HG02870 (cell line): ENCODE results near the gene TMEM207.

Experiments used
- ATAC-seq: cut with Tn5 transposase; IDR thresholded peaks from one replicate; pipeline ENCODE4 v1.9.1; 2021; ENCODE audit warnings: mild to moderate bottlenecking, moderate library complexity; ENCODE audit not compliant: unreplicated experiment

TMEM207 gene

DNA sequence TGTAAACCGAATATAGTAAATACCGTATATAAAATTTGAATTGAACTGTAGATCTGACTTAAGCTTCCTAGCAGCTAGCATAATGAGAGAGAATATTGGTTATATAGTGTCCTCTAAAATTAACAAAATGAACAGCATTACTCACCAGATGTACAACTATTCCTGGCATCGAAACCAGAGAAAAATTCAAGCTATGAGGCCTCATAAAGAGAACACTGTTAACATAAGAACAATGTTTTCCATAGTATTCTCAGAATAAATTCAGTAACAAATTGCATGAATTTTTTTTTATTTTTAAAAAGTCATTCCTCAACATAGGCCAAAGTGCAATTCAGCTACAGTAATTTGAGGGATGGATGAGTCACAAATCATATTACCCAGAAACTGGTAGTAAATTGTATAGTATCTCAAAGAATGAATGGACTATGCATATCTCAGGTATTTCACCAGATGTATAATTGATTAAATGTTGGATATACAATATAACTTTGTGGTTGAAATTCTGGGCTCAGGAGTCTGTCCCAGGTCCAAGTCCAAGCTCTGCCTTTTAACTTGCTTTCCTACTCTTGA lies 5.0 kb downstream of the TMEM207 start:
- ATAC-seq = no peak

DNA sequence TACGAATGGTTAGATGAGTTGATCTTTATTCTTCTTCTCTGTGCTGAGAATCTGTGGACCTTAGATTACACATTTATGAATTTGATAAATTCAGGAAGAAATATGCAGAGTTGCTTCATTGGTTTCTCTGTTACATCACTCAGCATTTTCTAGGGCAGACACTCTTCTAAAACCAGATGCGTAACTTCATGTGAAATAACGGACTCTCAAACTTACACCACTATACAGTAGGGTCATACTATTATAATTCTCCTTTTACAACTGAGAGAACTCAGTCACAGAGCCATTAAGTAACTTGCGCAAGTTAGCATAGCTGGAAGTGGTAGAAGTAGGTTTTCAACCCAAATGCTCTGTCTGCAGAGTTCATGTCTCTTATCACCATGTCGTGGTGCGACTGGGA lies 5.7 kb downstream of the TMEM207 start:
- ATAC-seq = no peak

- ATAC-seq = no peak
Measured at GRCh38 chr3:190443257-190443656, 6.4 kb downstream of the TMEM207 start.

GRCh38 chr3:190442240-190442639 lies 7.5 kb downstream of the TMEM207 start:
- no peak for ATAC-seq

DNA sequence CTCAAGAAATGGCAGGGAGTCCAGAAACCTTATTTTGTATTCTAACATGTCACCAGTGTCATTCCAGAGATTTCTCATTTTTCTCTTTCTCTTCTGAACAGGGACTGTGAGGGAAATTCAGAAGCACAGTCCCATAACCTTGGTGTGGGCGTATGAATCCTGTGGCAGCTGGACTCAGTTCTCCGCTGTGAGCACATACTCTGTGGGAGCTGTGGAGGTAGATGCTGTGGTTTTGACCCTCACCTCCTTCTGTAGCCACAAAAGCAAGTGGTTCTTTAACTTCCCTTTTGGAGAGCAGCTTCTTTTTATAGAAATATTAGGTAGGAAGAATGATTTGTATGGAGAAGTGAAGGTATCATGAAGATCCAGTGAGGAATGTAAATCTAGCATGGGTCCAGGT lies 13.4 kb downstream of the TMEM207 start:
- ATAC-seq = no peak

DNA sequence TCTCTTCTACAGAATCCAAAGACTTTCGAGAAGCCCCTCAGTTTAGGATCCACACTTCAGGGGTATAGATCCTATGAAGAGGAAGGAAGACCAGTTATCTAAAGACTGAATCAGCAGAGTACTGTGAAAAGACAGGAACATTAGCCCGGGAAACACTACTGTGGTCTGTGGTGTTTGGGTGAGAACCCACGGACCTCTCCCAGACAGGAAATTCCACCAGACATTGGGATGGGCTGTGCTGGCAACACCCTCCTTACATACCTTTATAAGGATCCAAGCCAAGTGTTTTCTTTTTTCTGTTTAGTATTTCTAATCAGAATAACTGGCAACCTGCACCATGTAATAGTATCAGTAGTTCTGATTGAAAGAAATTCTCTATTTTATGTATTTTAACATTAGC lies 14.1 kb downstream of the TMEM207 start:
- no peak for ATAC-seq

DNA sequence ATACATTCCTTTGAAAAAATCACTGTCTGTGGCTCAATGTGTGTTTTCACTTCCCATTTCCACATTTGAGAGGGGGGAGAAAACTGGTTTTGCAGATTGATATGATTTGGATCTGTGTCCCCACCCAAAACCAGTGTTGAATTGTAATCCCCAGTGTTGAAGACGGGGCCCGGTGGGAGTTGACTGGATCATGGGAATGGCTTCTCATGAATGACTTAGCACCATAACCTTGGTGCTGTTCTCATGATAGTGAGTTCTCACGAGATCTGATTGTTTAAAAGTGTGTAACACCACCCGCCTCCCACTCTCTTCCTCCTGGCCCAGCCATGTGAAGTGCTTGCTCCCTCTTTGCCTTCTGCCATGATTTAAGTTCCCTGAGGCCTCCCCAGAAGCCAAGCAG lies 16.1 kb downstream of the TMEM207 start:
- ATAC-seq = no peak

- ATAC-seq = no peak
Measured at GRCh38 chr3:190432216-190432615, 17.5 kb downstream of the TMEM207 start.

DNA sequence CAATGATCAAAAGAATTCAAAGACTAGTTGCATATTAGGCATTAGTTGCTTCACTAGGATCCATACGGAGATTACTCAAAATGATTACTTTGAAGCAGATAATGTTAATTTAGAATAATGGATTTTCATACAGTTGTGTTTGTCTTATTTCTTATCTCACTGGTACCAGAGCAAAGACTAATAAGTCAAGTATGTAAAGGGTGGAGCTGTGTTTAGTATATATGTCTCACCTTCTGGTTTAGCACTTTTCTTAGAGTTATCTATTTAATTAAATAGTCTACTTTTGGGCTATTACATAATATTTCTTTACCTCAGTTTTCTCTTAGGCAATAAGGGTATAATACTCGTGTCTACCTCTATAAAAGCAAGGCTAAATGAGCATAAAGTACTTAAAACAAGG lies 18.8 kb downstream of the TMEM207 start:
- ATAC-seq = no peak

DNA sequence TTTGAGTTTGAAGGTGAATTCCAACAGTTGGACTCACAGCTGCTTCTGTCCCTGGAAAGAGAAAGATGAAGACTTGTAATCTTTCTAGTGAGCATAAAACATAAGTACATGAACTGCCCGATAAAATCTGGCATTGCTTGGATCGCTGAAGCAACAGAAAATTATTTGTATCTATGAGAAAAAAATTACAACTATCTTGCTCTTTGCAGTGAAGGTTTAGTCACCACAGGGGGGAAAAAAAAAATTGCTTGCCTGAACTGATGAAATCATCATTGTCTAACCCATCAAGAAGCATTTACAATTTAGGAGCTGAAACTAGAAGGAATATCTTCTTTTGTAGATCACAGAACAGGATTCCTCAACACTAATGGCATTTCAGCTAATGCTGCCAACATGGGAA lies 20.0 kb downstream of the TMEM207 start:
- ATAC-seq = no peak

GRCh38 chr3:190426806-190427507 lies 22.7 kb downstream of the TMEM207 start:
- ATAC-seq = no peak

DNA sequence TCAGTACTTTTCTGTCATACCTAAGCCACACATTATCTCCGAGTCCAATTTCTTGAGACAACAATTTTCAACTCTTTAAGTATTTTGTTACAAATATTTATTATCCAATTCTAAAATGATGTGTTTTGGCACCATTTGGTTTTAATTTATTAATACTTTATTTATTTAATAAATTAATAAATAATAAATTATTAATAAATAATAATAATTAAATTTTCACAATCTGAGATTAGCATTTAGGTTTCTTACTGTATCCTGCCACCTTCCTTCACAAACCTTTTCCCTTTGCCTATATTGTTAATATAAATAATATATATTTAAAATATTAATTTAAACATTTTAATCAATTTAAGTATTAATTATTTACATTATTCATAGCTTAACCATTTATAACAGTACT lies 23.9 kb downstream of the TMEM207 start:
- no peak for ATAC-seq

- ATAC-seq = peak; percentile 64
Measured at GRCh38 chr3:190424478-190425439, 24.9 kb downstream of the TMEM207 start.

DNA sequence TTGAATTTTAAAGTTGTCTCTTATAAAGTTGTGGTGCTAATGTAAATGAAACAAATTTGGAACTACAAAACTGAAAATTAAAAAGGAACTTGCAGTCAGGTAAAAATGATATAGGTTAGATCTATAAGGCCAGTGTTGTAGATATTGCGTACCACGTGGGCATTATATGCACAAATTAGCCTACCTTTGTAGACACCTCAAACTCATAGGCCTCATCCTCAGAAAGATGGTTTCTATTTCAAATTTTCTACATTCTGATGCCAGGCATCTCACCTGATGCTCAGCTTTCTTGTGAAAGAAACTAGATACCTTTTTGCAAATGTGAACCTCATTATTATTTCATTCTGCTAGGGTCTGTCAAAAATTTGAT lies 25.6 kb downstream of the TMEM207 start:
- no peak for ATAC-seq

- no peak for ATAC-seq
Measured at GRCh38 chr3:190414297-190414696, 35.4 kb downstream of the TMEM207 start.

DNA sequence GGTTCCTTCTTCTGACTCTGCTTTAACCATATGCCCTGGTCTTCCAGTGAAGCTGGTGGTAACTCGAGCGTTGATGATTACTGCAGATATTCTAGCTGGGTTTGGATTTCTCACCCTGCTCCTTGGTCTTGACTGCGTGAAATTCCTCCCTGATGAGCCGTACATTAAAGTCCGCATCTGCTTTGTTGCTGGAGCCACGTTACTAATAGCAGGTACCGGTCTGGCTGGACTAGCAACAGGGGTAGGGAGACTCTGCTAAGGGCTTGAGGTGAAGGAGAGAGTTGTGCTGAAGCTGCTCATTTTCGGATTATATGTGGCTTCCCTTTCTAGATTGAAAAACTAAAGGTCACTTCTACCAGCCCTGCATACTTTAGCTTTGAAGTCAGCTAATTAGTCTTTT lies 45.0 kb downstream of the TMEM207 start:
- ATAC-seq = no peak

GRCh38 chr3:190401963-190402362 lies 47.7 kb downstream of the TMEM207 start:
- ATAC-seq = no peak

- ATAC-seq = no peak
Measured at GRCh38 chr3:190399677-190400076, 50.0 kb downstream of the TMEM207 start.

- no peak for ATAC-seq
Measured at GRCh38 chr3:190397889-190398288, 51.8 kb downstream of the TMEM207 start.

DNA sequence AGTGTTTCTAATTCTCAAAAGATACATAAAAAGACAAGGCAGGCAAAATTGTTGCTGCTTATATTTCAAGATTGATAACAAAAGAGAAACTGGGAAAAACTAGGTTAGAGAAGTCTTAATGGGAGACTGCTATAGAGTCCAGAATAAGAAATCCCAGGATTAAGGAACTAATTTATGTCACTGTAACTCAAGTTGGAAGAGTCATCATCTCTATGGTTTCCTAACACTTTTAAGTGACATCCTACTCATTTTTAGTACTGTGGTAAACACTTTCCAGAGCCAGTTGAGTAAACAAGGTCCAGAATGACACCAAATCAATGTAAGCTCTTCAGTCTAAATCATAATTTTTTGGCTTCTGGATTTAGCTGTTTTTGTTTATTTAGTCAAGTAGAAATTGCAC lies 53.7 kb downstream of the TMEM207 start:
- no peak for ATAC-seq

DNA sequence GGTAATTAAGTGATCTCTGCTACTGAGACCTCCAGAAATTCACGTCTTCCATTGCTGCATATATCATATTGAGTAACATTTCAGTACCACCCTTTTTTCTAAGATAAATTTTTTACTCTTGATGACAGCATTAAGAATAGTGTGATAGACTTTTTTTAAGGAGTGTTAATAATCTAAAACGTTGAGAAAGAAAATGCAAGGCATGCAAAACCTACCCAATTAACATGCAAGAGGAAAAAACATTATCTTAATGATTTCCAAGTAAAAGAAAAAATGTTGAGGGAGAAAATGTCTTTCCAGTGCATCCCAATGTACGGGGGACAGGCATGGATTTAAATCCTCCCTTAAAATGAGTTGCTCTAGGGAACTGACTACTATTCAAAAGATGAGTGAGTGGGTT lies 61.0 kb downstream of the TMEM207 start:
- ATAC-seq = no peak
